Measurements from ENCODE around the gene KIAA1958. TPM values are rescaled to one million over a fixed set of nuclear protein-coding genes. Genes with fewer than 3 reads are reported as not detected.
A peak's percentile ranks its signal among the peaks of the same experiment; 100 is the strongest.

The KIAA1958 gene
- total and polyA plus RNA-seq, 10 of the 15 experiments (the other 5 are each of a cell fraction or from before 2014, with no cell fraction given), result 0.53 to 8.7 (median 4.0) TPM

GRCh38 chr9:112699230-112699629 is 212.6 kb downstream of the KIAA1958 start:
- Histone ChIP-seq H3K27ac (ENCODE audit: control insufficient read depth, insufficient read depth) (no peak overlapping the region), H3K4me2 (ENCODE audit: control insufficient read depth, insufficient read depth) (0 out of 2 replicates have a peak overlapping the region, but pooled peaks have one; percentile 22), H4K20me1 (ENCODE audit: control insufficient read depth, insufficient read depth) (no peaks in the 10 kb centered on the region), H3K4me3 (no peak overlapping the region), H3K4me1 (ENCODE audit: control insufficient read depth, insufficient read depth, low read length) (peaks cover 10% of the 10 kb centered on the region; the same call in 1 of the 2 replicates), H3K9ac (ENCODE audit: control insufficient read depth, insufficient read depth, low read length) (no peak overlapping the region), H3K36me3 (ENCODE audit: control insufficient read depth in 2 of 2, insufficient read depth in 2 of 2, low read length in 1 of 2) (peaks cover 3 to 12% of the 10 kb centered on the region in 2 experiments; a peak in 3 of 4 replicates), H3K27me3 (replicated peaks in 1 of 2; ENCODE audit: control insufficient read depth in 2 of 2, insufficient read depth in 2 of 2, low read length in 1 of 2) (no peaks in the 10 kb centered on the region), H2AFZ (ENCODE audit: control insufficient read depth, low read depth, low read length) (no peak overlapping the region), H3K9me3 (replicated peaks; ENCODE audit: control insufficient read depth, insufficient read depth, low read length) (no peaks in the 10 kb centered on the region), H3K79me2 (ENCODE audit: control insufficient read depth, insufficient read depth, low read length) (no peaks in the 10 kb centered on the region; the same call in 1 of the 2 replicates)
- POLR2A ChIA-PET, result no interaction called here
- CTCF ChIA-PET, result no interaction called here
- in situ Hi-C loops (cut with MboI), result no loop called here
- SMC1A ChIA-PET (ENCODE audit: uncharacterized antibody, unreplicated experiment), result interaction anchor here (0.6 to 1.4 kb wide), 3 partner anchors 12 to 1896 kb away, joined by 3 read pairs; no protein-coding TSS in a partner anchor
- ATAC-seq (peak; percentile 87), FAIRE-seq (no peak), DNase-seq (ENCODE audit: low read depth, low spot score) (no peak)
- 29% methylated on average over 5 of the region's 5 CpGs for WGBS (ENCODE audit: insufficient coverage, insufficient replicate concordance, low lambda C conversion rate, missing lambda C conversion rate)
- RAD21 ChIA-PET (ENCODE audit: unreplicated experiment), result no interaction called here
- BruUV-seq (replicated peaks), result no TSS peak
- intact Hi-C loops (cut with micrococcal nuclease; ENCODE audit: unreplicated experiment), result no loop called here
- TF ChIP-seq ATF2 (IDR thresholded peaks at IDR 0.05; ENCODE audit: low read length) (peak; percentile 67; the same call in 1 of the 2 replicates), POU2F2 (IDR thresholded peaks at IDR 0.05; ENCODE audit: borderline replicate concordance, low read depth, low read length) (0 out of 3 replicates have a peak, but pooled peaks have one; percentile 13), EP300 (IDR thresholded peaks at IDR 0.05; ENCODE audit: borderline replicate concordance in 1 of 2, control insufficient read depth in 1 of 2, low read depth in 2 of 2, low read length in 2 of 2) (peak in 1 of 2 experiments; percentile 45; a peak in 1 of 4 replicates), PRDM15 (CRISPR knock-in tag; IDR thresholded peaks at IDR 0.05) (no peak), FOXM1 (IDR thresholded peaks at IDR 0.05; ENCODE audit: low read depth, low read length) (peak; percentile 76; the same call in 1 of the 2 replicates), NFIC (IDR thresholded peaks at IDR 0.05; ENCODE audit: low read depth, low read length) (peak; percentile 94), CBFB (IDR thresholded peaks at IDR 0.05; ENCODE audit: low read depth) (peak; percentile 93), PKNOX1 (IDR thresholded peaks at IDR 0.05) (no peak), MLLT1 (IDR thresholded peaks at IDR 0.05) (peak; percentile 69), ZNF217 (IDR thresholded peaks at IDR 0.05) (no peak), MTA2 (IDR thresholded peaks at IDR 0.05; ENCODE audit: low read depth) (peak; percentile 51), GABPA (IDR thresholded peaks at IDR 0.05; ENCODE audit: low read depth) (0 out of 2 replicates have a peak, but pooled peaks have one; percentile 11), EED (IDR thresholded peaks at IDR 0.05; ENCODE audit: low read depth) (0 out of 2 replicates have a peak, but pooled peaks have one; percentile 26), SKIL (IDR thresholded peaks at IDR 0.05; ENCODE audit: low read depth, poor library complexity, severe bottlenecking) (no peak)

All from GM12878 (cell line).